HL-60 (cell line): ENCODE data around the gene MAP7D2.

ENCODE experiments used
- DNase-seq, 2 experiments: peaks; one replicate each; pipeline ENCODE4 v3.0.0-alpha.2; 2010 to 2020; ENCODE audit warnings: low read depth in 1 of 2, low spot score in 1 of 2
- H3K27ac ChIP-seq: fragments of 250-450 bp; sonication (Bioruptor Pico); replicated peaks from 2 replicates; pipeline ENCODE4 v1.5.1; 2020; ENCODE audit warnings: mild to moderate bottlenecking, moderate library complexity
- H3K27me3 ChIP-seq: fragments of 250-450 bp; sonication (Bioruptor Pico); 2 replicates; pipeline ENCODE4 v1.5.1; 2021; ENCODE audit warnings: mild to moderate bottlenecking, moderate library complexity; ENCODE audit not compliant: insufficient read depth, poor library complexity, severe bottlenecking
- H3K4me3 ChIP-seq: replicated peaks from 2 replicates; pipeline ENCODE4 v1.5.1; 2011; ENCODE audit warnings: mild to moderate bottlenecking, control low read depth, low read length; ENCODE audit not compliant: insufficient read depth
- CTCF ChIP-seq: IDR thresholded peaks from one replicate; pipeline ENCODE4 v1.5.1; 2011; ENCODE audit warnings: low read length, control low read depth, inconsistent platforms; ENCODE audit not compliant: insufficient read depth
- GABPA ChIP-seq: IDR thresholded peaks from 2 replicates; pipeline ENCODE4 v1.6.1; 2012; ENCODE audit warnings: low read depth
- POLR2AphosphoS5 ChIP-seq: IDR thresholded peaks from 2 replicates; pipeline ENCODE4 v1.6.1; 2012; ENCODE audit warnings: low read depth
- REST ChIP-seq: IDR thresholded peaks from 2 replicates; pipeline ENCODE4 v1.6.1; 2012; ENCODE audit warnings: low read depth; ENCODE audit not compliant: insufficient replicate concordance
- SPI1 ChIP-seq: IDR thresholded peaks from 2 replicates; pipeline ENCODE4 v1.6.1; 2012; ENCODE audit warnings: low read depth, mild to moderate bottlenecking, borderline replicate concordance

MAP7D2 gene

GRCh38 chrX:20001588-20001987, 115.1 kb downstream of the MAP7D2 start:
- DNase-seq = no peak
- no peak overlapping the region for H3K27ac ChIP-seq

GRCh38 chrX:19991350-19991718, 125.4 kb downstream of the MAP7D2 start:
- Histone ChIP-seq H3K27me3 (no peaks in the 10 kb centered on the region), H3K27ac (no peak overlapping the region), H3K4me3 (peak overlapping the region; percentile 78)
- TF ChIP-seq SPI1 = no peak
- no peak for TF ChIP-seq CTCF
- no peak for TF ChIP-seq REST
- TF ChIP-seq GABPA = no peak
- TF ChIP-seq POLR2AphosphoS5 = no peak
- no peak for DNase-seq

More at GRCh38 chrX:20001588-20001987, 115.1 kb downstream of the MAP7D2 start:
- TF ChIP-seq CTCF (no peak), POLR2AphosphoS5 (no peak), REST (no peak), SPI1 (no peak)
- Histone ChIP-seq H3K27me3 (no peaks in the 10 kb centered on the region), H3K4me3 (no peak overlapping the region)

GRCh38 chrX:19990556-19991349, 126.0 kb downstream of the MAP7D2 start, which contains the start of gene BCLAF3:
TSS of gene BCLAF3 (minus strand) at chrX:19991061. CDS start at chrX:19970264, 20,797 bp downstream.
- peak; percentile 49 to 77 for DNase-seq
- no peak within 1 kb of the TSS for H3K27ac ChIP-seq
- peak; percentile 27 for TF ChIP-seq CTCF
- TF ChIP-seq SPI1 = no peak

GRCh38 chrX:19990151-19990555, 126.6 kb downstream of the MAP7D2 start:
- TF ChIP-seq REST (no peak), SPI1 (no peak), CTCF (no peak), POLR2AphosphoS5 (no peak), GABPA (no peak)
- Histone ChIP-seq H3K27ac (no peak overlapping the region), H3K4me3 (peak overlapping the region; percentile 78), H3K27me3 (no peaks in the 10 kb centered on the region)
- DNase-seq = peak in 1 of 2 experiments; percentile 4

More at GRCh38 chrX:19990556-19991349, 126.0 kb downstream of the MAP7D2 start, which contains the start of gene BCLAF3:
- peak within 1 kb of the TSS; percentile 78 for H3K4me3 ChIP-seq
- no peaks in the 10 kb centered on the region for H3K27me3 ChIP-seq
